Skeletal muscle tissue (tissue), 4 donors: ENCODE results near the gene SOCS2. TPM values are rescaled to one million over a fixed set of nuclear protein-coding genes. Genes with fewer than 3 reads are reported as not detected.

Experiments used
- H3K27ac ChIP-seq: one replicate; pipeline ENCODE4 v1.7.0; 2013; ENCODE audit warnings: mild to moderate bottlenecking, low read depth, low read length, inconsistent platforms
- H3K27me3 ChIP-seq, 3 donors: one replicate each; pipeline ENCODE4 v1.7.0; 2013; ENCODE audit warnings: low read length in 3 of 3; ENCODE audit not compliant: control insufficient read depth in 3 of 3, insufficient read depth in 3 of 3
- H3K36me3 ChIP-seq, 3 donors: one replicate each; pipeline ENCODE4 v1.7.0; 2013; ENCODE audit warnings: low read length in 3 of 3; ENCODE audit not compliant: control insufficient read depth in 3 of 3, insufficient read depth in 3 of 3
- H3K4me1 ChIP-seq, 3 donors: one replicate each; pipeline ENCODE4 v1.7.0; 2013; ENCODE audit warnings: low read length in 3 of 3, mild to moderate bottlenecking in 3 of 3; ENCODE audit not compliant: control insufficient read depth in 3 of 3, insufficient read depth in 3 of 3
- H3K4me3 ChIP-seq, 3 donors: one replicate each; pipeline ENCODE4 v1.7.0; 2013; ENCODE audit warnings: low read length in 3 of 3
- H3K9ac ChIP-seq, 3 donors: one replicate each; pipeline ENCODE4 v1.7.0; 2013; ENCODE audit warnings: low read length in 3 of 3, mild to moderate bottlenecking in 3 of 3, moderate library complexity in 2 of 3, low read depth in 1 of 3
- H3K9me3 ChIP-seq, 3 donors: one replicate each; pipeline ENCODE4 v1.7.0; 2013; ENCODE audit warnings: low read length in 3 of 3; ENCODE audit not compliant: control insufficient read depth in 3 of 3
- total RNA-seq: library from RNA; depleted of rRNA; stranded (reverse); fragments of >200 nt; gene quantifications from one replicate; pipeline ENCODE4 v1.2.3, GENCODE V29; 2014
- donor health status: Osteomylitis.

SOCS2 gene
- total RNA-seq, 1 donor from 2014 or later = 13.6 TPM

- no peaks in the 10 kb centered on the region for H3K36me3 ChIP-seq
- peaks cover under 1 to 3% (median under 1%) of the 10 kb centered on the region in 3 donors for H3K4me1 ChIP-seq
- no peaks in the 10 kb centered on the region for H3K27me3 ChIP-seq
- H3K4me3 ChIP-seq = no peak overlapping the region
- H3K9me3 ChIP-seq = no peaks in the 10 kb centered on the region
- H3K9ac ChIP-seq = no peak overlapping the region
- no peak overlapping the region for H3K27ac ChIP-seq
Measured at GRCh38 chr12:93608313-93608712, 35.8 kb downstream of the SOCS2 start.

DNA sequence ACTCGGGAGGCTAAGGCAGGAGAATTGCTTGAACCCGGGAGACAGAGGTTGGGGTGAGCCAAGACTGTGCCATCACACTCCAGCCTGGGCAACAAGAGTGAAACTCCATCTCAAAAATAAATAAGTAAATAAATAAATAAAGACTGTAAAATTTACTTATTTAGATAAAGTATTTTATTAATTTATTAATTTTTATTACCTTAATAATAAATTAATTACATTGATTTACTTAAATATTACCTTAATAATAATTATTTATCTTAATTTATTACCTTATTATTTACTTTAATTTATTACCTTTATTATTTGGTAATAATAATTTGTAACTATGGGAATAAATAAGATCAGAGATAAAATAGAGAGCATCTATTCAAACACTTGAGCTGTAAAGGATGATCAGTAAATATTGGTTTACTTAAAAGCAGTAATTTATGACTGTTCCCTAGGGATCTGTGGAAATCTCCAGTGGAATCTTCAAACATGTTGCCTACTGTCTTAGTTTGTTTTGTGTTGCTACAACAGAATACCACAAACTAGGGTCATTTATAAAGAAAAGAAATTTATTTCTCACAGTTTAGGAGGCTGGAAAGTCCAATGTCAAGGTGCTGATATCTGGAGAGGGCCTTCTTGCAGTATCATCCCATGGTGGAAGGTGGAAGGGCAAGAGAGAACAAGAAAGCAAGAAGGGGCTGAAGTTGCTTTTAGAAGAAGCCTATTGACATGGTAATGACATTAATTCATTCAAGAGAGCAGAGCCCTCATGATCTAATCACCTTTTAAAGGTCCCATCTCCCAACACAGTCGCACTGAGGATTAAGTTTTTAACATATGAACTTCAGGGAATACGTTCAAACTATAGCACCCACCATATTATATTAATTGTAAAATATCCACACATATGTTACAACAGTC, 37.1 kb downstream of the SOCS2 start:
- Histone ChIP-seq H3K9ac (no peak overlapping the region), H3K27ac (no peak overlapping the region), H3K27me3 (no peaks in the 10 kb centered on the region)

DNA sequence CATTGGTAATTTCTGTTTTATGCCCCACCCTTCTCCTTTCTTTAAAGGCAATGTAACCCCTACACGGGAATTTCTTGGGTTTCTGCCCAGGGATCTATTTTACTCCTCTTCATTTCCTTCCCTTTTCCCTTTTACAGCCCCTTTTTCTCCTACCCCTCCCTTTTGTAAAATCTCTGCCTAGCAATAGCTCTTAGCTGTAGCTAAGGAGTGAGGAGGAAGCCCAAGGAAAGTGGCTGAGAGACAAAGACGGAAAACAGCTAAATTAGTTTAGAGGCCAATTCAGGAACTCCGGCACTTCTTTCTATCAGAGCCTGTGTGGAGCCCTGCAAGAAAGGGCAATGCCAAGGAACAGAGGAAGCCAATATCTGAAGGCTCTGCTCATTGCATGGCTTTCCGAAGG, 40.3 kb downstream of the SOCS2 start:
- no peak overlapping the region for H3K27ac ChIP-seq
- no peaks in the 10 kb centered on the region for H3K4me1 ChIP-seq
- no peaks in the 10 kb centered on the region for H3K9me3 ChIP-seq
- H3K27me3 ChIP-seq = no peaks in the 10 kb centered on the region
- H3K9ac ChIP-seq = no peak overlapping the region
- H3K4me3 ChIP-seq = no peak overlapping the region
- H3K36me3 ChIP-seq = no peaks in the 10 kb centered on the region

More for the DNA sequence above, 37.1 kb downstream of the SOCS2 start:
- Histone ChIP-seq H3K4me3 (no peak overlapping the region), H3K4me1 (no peaks in the 10 kb centered on the region), H3K36me3 (no peaks in the 10 kb centered on the region), H3K9me3 (no peaks in the 10 kb centered on the region)

GRCh38 chr12:93614917-93615596, 42.6 kb downstream of the SOCS2 start:
- Histone ChIP-seq H3K9me3 (no peaks in the 10 kb centered on the region), H3K36me3 (no peaks in the 10 kb centered on the region), H3K4me1 (no peaks in the 10 kb centered on the region), H3K4me3 (no peak overlapping the region), H3K9ac (no peak overlapping the region), H3K27ac (no peak overlapping the region), H3K27me3 (no peaks in the 10 kb centered on the region)

DNA sequence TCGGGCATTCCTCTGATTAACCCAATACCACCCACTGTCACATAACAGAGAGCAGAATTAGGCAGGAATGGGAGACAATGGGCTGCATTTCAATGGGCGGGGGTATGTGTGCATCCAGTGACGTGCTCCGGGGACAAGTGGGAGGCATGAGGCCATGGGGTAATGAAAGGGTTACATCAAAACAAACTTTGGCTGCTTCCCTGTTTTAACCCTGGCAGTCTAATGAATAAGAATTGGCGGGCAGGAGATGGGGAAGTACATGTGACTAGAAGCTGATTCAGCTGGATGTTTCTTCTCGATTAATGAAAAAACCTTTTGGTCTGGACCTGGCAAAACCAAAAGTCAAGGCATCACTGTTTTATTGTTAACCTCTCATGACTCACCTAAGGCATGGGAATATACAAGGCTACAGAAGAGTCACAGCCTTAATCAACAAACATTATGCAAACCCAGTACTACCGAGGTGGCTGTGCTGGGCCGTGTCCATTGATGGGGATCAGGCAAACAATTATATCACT, 44.2 kb downstream of the SOCS2 start:
- no peaks in the 10 kb centered on the region for H3K4me1 ChIP-seq
- H3K4me3 ChIP-seq = no peak overlapping the region
- H3K36me3 ChIP-seq = no peaks in the 10 kb centered on the region
- H3K27me3 ChIP-seq = no peaks in the 10 kb centered on the region
- H3K9me3 ChIP-seq = no peaks in the 10 kb centered on the region
- H3K9ac ChIP-seq = no peak overlapping the region
- H3K27ac ChIP-seq = no peak overlapping the region

DNA sequence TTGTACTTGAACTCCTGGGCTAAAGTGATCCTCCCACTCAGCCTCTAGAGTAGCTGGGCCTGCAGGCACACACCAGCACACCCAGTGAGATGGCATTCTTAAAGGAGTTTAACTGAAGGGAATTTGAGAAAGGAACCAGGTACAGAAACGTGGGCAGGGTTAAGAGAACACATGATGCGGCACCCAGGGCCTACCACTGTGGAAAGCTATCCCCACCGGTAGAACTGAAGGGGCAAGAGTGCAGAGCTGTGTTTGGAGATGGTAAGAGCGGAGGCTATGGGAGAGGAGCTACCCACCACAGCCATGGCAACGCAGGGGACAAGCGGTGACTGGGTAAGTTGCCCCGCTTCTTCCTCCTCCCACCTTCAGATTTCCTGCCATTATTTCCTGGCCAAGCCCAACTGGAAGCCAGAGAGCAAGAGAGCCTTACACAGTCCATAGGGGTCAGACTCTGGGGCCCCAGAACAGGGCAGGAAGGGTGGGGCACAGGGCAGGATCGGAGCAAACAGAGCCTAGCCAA, 46.5 kb downstream of the SOCS2 start:
- H3K4me1 ChIP-seq = no peaks in the 10 kb centered on the region
- no peaks in the 10 kb centered on the region for H3K27me3 ChIP-seq
- H3K4me3 ChIP-seq = no peak overlapping the region
- no peak overlapping the region for H3K9ac ChIP-seq
- no peaks in the 10 kb centered on the region for H3K9me3 ChIP-seq
- H3K36me3 ChIP-seq = no peaks in the 10 kb centered on the region
- H3K27ac ChIP-seq = no peak overlapping the region

DNA sequence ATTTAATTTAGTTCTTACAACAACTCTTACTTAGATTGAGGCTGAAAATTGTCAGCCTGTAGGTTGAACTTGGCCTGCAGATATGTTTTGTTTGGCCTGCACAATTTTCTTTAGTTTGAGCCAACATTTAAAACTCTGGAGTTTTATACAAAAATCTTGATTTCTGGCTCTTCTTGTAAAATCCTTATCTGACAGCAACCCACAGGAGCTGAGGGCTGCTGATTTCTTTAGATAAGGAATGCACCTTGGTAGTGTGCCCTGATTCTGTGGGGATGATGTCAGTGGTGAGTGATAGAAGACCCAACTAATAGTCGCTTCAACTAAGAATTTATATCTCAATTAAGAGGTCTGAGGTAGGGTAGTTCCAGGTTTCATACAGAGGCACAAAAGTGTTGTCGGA, 49.5 kb downstream of the SOCS2 start:
- Histone ChIP-seq H3K9ac (no peak overlapping the region), H3K27ac (no peak overlapping the region), H3K36me3 (no peaks in the 10 kb centered on the region), H3K9me3 (no peaks in the 10 kb centered on the region), H3K4me3 (no peak overlapping the region), H3K27me3 (no peaks in the 10 kb centered on the region), H3K4me1 (no peaks in the 10 kb centered on the region)

- no peaks in the 10 kb centered on the region for H3K4me1 ChIP-seq
- no peaks in the 10 kb centered on the region for H3K36me3 ChIP-seq
- H3K27ac ChIP-seq = no peak overlapping the region
- H3K4me3 ChIP-seq = no peak overlapping the region
- H3K9ac ChIP-seq = no peak overlapping the region
- no peaks in the 10 kb centered on the region for H3K27me3 ChIP-seq
- no peaks in the 10 kb centered on the region for H3K9me3 ChIP-seq
Measured at GRCh38 chr12:93622485-93622884, 50.0 kb downstream of the SOCS2 start.

DNA sequence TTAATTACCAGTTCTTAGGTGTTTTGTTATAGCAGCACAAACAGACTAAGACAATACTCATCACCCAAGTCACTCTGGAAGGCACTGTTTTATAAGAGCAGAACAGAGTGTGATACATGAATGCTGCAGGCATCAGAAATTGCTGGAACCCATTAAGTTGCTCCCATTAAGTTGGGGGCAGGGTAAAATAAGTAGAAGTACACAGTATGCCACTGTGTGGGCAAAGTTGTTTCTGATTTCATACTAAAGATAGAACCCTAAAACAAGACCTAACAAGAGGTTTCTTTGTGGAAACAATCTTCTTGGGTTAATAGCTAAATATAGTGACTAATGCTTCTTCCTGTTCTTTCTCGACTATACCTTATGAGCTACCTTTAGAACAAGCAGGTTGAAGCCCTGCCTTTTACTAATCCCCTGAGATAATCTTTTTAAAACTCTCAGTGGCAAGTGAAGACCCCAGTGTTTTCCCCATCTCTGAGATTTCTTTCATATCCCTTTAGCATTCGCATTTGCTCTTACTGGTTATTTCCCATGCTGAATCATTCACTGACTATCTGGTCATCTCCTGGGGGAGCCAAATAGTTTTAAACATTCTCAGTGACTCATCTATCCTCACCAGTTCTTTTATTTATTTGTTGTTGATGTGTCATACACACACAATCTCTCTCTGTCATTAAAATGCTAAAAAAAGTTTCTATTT, 52.3 kb downstream of the SOCS2 start:
- no peaks in the 10 kb centered on the region for H3K27me3 ChIP-seq
- H3K9me3 ChIP-seq = no peaks in the 10 kb centered on the region
- no peak overlapping the region for H3K9ac ChIP-seq
- H3K4me1 ChIP-seq = no peaks in the 10 kb centered on the region
- no peak overlapping the region for H3K4me3 ChIP-seq
- no peaks in the 10 kb centered on the region for H3K36me3 ChIP-seq
- peak overlapping the region; percentile 36 for H3K27ac ChIP-seq
